DND-41 (cell line): Measurements from ENCODE around the gene MS4A15.

Experiments used
- ATAC-seq: fragments of 200-7000 bp; cut with Tn5 transposase; 3 replicates; pipeline ENCODE4 v1.9.1; 2021; ENCODE audit warnings: low read depth; ENCODE audit not compliant: insufficient read depth
- DNase-seq: peaks from one replicate; pipeline ENCODE4 v3.0.0-alpha.2; 2020
- H2AFZ ChIP-seq: 2 replicates; pipeline ENCODE4 v1.6.0; 2012; ENCODE audit warnings: low read depth, low read length
- H3K27ac ChIP-seq: 2 replicates; pipeline ENCODE4 v1.5.1; 2012; ENCODE audit warnings: low read length, inconsistent platforms
- H3K27me3 ChIP-seq: fragments of 200-600 bp; sonication (generic); 2 replicates; pipeline ENCODE4 v1.6.0; 2012; ENCODE audit warnings: low read length, mild to moderate bottlenecking, inconsistent platforms; ENCODE audit not compliant: insufficient read depth, poor library complexity
- H3K36me3 ChIP-seq: 2 replicates; pipeline ENCODE4 v1.5.1; 2012; ENCODE audit warnings: low read length, inconsistent platforms; ENCODE audit not compliant: insufficient read depth
- H3K4me1 ChIP-seq: 2 replicates; pipeline ENCODE4 v1.5.1; 2012; ENCODE audit warnings: mild to moderate bottlenecking, low read length; ENCODE audit not compliant: insufficient read depth
- H3K4me2 ChIP-seq: 2 replicates; pipeline ENCODE4 v1.6.0; 2012; ENCODE audit warnings: mild to moderate bottlenecking, moderate library complexity, low read length, inconsistent platforms; ENCODE audit not compliant: insufficient read depth
- H3K4me3 ChIP-seq, 2 experiments: fragments of 200-600 bp in 1 of 2; shearing (Covaris generic) in 1 of 2; 2 replicates each; pipeline ENCODE4 v1.5.1; 2012 to 2016; ENCODE audit warnings: inconsistent platforms in 2 of 2, low read length in 2 of 2, mild to moderate bottlenecking in 2 of 2, low read depth in 1 of 2, moderate library complexity in 1 of 2
- H3K79me2 ChIP-seq: 2 replicates; pipeline ENCODE4 v1.6.0; 2012; ENCODE audit warnings: low read length, inconsistent platforms; ENCODE audit not compliant: insufficient read depth
- H3K9ac ChIP-seq: 2 replicates; pipeline ENCODE4 v1.6.0; 2012; ENCODE audit warnings: low read depth, mild to moderate bottlenecking, inconsistent platforms, low read length, moderate library complexity
- H3K9me3 ChIP-seq: 2 replicates; pipeline ENCODE4 v1.5.1; 2012; ENCODE audit warnings: low read length, moderate library complexity, mild to moderate bottlenecking, inconsistent platforms; ENCODE audit not compliant: insufficient read depth, severe bottlenecking
- H4K20me1 ChIP-seq: 2 replicates; pipeline ENCODE4 v1.6.0; 2012; ENCODE audit warnings: low read length; ENCODE audit not compliant: insufficient read depth
- EZH2 ChIP-seq: IDR thresholded peaks from 3 replicates; pipeline ENCODE4 v1.6.1; 2012; ENCODE audit warnings: borderline replicate concordance, low read depth, mild to moderate bottlenecking, moderate library complexity, low read length, inconsistent platforms; ENCODE audit not compliant: severe bottlenecking
- TF ChIP-seq, protein P1 (sequence below): IDR thresholded peaks from 2 replicates; pipeline ENCODE4 v1.5.1; 2012; ENCODE audit warnings: borderline replicate concordance, low read length, moderate library complexity, mild to moderate bottlenecking; ENCODE audit not compliant: poor library complexity, severe bottlenecking; ENCODE audit errors: extremely low read depth

The MS4A15 gene

DNA sequence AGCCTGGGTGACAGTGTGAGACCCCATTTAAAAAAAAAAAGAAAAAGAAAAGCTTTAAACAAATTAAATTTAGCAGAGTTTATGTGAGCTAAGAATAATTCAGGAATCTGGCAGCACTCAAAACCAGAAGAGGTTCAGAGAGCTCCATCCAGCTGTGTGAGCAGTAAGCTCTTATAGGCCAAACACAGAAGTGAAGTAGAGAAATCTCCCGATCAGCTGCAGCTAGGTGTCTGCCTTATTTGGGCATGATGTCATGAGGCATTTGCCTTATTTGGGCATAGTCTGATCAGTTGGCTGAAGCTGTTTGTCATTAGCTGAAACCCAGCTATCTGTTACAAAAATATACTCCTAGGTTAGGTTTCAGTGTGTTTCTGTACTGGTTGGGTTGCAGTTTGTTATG lies 8.2 kb downstream of the MS4A15 start:
- no peaks in the 10 kb centered on the region for H3K27me3 ChIP-seq
- H2AFZ ChIP-seq: no peak overlapping the region
- no peaks in the 10 kb centered on the region for H3K79me2 ChIP-seq
- no peaks in the 10 kb centered on the region; the same call in 1 of the 2 replicates for H4K20me1 ChIP-seq
- no peaks in the 10 kb centered on the region for H3K4me1 ChIP-seq
- H3K27ac ChIP-seq: no peak overlapping the region
- DNase-seq (no peak), ATAC-seq (no peak)
- no peaks in the 10 kb centered on the region for H3K36me3 ChIP-seq
- H3K9me3 ChIP-seq: no peaks in the 10 kb centered on the region
- no peak overlapping the region for H3K4me2 ChIP-seq
- no peak for TF ChIP-seq EZH2
- TF ChIP-seq, protein P1, sequence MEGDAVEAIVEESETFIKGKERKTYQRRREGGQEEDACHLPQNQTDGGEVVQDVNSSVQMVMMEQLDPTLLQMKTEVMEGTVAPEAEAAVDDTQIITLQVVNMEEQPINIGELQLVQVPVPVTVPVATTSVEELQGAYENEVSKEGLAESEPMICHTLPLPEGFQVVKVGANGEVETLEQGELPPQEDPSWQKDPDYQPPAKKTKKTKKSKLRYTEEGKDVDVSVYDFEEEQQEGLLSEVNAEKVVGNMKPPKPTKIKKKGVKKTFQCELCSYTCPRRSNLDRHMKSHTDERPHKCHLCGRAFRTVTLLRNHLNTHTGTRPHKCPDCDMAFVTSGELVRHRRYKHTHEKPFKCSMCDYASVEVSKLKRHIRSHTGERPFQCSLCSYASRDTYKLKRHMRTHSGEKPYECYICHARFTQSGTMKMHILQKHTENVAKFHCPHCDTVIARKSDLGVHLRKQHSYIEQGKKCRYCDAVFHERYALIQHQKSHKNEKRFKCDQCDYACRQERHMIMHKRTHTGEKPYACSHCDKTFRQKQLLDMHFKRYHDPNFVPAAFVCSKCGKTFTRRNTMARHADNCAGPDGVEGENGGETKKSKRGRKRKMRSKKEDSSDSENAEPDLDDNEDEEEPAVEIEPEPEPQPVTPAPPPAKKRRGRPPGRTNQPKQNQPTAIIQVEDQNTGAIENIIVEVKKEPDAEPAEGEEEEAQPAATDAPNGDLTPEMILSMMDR: no peak
- no peak overlapping the region for H3K9ac ChIP-seq
- no peak overlapping the region for H3K4me3 ChIP-seq

DNA sequence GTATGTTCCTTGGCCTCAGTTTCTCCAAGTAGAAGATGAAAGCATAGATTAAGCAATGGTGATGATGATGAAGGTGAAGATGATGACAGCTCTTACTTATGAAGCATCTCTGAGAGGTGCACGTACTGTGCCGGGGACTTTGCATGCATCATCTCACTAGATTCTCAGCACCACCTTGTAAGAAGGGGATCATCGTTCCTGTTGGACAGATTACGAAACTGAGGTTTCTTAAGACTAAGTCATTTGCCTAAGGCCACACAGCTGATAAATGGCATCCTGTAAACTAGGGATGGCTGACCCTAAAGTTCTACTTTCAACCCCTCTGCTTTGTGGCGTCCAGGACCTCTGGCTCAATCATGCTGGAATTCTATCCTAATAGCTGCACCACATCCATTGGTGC lies 8.7 kb downstream of the MS4A15 start:
- H4K20me1 ChIP-seq: no peaks in the 10 kb centered on the region; the same call in 1 of the 2 replicates
- no peaks in the 10 kb centered on the region for H3K36me3 ChIP-seq
- H3K27me3 ChIP-seq: no peaks in the 10 kb centered on the region
- H2AFZ ChIP-seq: no peak overlapping the region
- no peak overlapping the region for H3K4me3 ChIP-seq
- H3K9ac ChIP-seq: no peak overlapping the region
- ATAC-seq (no peak), DNase-seq (no peak)
- H3K27ac ChIP-seq: no peak overlapping the region
- H3K79me2 ChIP-seq: no peaks in the 10 kb centered on the region
- TF ChIP-seq EZH2: no peak
- TF ChIP-seq, protein P1: no peak
- H3K9me3 ChIP-seq: no peaks in the 10 kb centered on the region
- no peaks in the 10 kb centered on the region for H3K4me1 ChIP-seq
- no peak overlapping the region for H3K4me2 ChIP-seq

DNA sequence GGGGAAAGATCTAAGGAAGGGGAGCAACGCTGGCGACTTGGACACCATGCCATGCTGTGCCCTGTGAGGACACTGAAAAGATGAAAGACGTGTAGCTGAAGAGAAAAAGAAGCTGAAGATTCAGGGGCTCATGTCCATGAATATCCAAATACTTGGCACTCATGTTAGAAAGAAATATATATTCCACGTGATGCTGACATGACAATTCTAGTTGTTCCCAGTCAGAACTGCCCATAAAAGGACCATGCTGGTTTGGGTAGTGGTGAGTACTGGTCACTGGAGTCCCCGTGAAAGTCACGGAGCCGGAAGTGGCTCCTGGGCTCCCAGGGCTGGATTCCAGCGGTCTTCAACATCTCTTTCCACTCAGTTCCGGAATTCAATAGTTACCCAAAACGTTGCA lies 9.9 kb downstream of the MS4A15 start:
- H3K79me2 ChIP-seq: no peaks in the 10 kb centered on the region
- H2AFZ ChIP-seq: no peak overlapping the region

More for the DNA sequence above, 9.9 kb downstream of the MS4A15 start:
- Histone ChIP-seq H3K27ac (no peak overlapping the region), H4K20me1 (no peaks in the 10 kb centered on the region; the same call in 1 of the 2 replicates), H3K4me2 (no peak overlapping the region), H3K4me3 (no peak overlapping the region), H3K9me3 (no peaks in the 10 kb centered on the region), H3K9ac (no peak overlapping the region), H3K36me3 (no peaks in the 10 kb centered on the region), H3K4me1 (no peaks in the 10 kb centered on the region), H3K27me3 (no peaks in the 10 kb centered on the region)
- DNase-seq (no peak), ATAC-seq (no peak)
- TF ChIP-seq, protein P1: no peak
- TF ChIP-seq EZH2: no peak
